Measurements from ENCODE around the gene DAZAP1. TPM values are rescaled to one million over a fixed set of nuclear protein-coding genes. Genes with fewer than 3 reads are reported as not detected.

The DAZAP1 gene
- total RNA-seq, 2 donors from 2014 or later = 154 to 179 TPM

- no peaks in the 10 kb centered on the region for H3K9me3 Mint-ChIP-seq
- no peak overlapping the region for H3K27ac Mint-ChIP-seq
- no peaks in the 10 kb centered on the region for H3K9me3 ChIP-seq (ENCODE audit: control insufficient read depth, low read length)
- H3K4me1 ChIP-seq (ENCODE audit: control insufficient read depth, insufficient read depth, low read length) = no peaks in the 10 kb centered on the region
- no peaks in the 10 kb centered on the region for H3K27me3 ChIP-seq (ENCODE audit: control insufficient read depth, insufficient read depth, low read length, poor library complexity, severe bottlenecking)
- H3K27me3 Mint-ChIP-seq (ENCODE audit: insufficient read depth) = no peaks in the 10 kb centered on the region
- H3K36me3 ChIP-seq (ENCODE audit: control insufficient read depth, insufficient read depth, low read length) = peaks cover 46% of the 10 kb centered on the region
- no peak for TF ChIP-seq CTCF (conservative IDR thresholded peaks at IDR 0.05)
- H3K4me1 Mint-ChIP-seq = no peaks in the 10 kb centered on the region
- H3K36me3 Mint-ChIP-seq (ENCODE audit: low read depth) = peaks cover 34% of the 10 kb centered on the region
- H3K4me3 Mint-ChIP-seq = no peak overlapping the region
- DNase-seq = no peak
- 96% methylated on average over 34 to 47 of the region's 47 CpGs for WGBS, 2 experiments (ENCODE audit: insufficient coverage in 1 of 2, insufficient read length in 1 of 2)
- no peak overlapping the region for H3K27ac ChIP-seq (ENCODE audit: low read depth, low read length)
- H3K9ac ChIP-seq (ENCODE audit: extremely low read depth, low read length, poor library complexity, severe bottlenecking) = no peak overlapping the region
- no peak overlapping the region for H3K4me3 ChIP-seq (ENCODE audit: low read length)
Observed at GRCh38 chr19:1433119-1434039, 26.0 kb downstream of the DAZAP1 start.

GRCh38 chr19:1434040-1434366 is 26.6 kb downstream of the DAZAP1 start:
- peaks cover 42% of the 10 kb centered on the region for H3K36me3 ChIP-seq (ENCODE audit: control insufficient read depth, insufficient read depth, low read length)
- peaks cover 32% of the 10 kb centered on the region for H3K36me3 Mint-ChIP-seq (ENCODE audit: low read depth)
- no peaks in the 10 kb centered on the region for H3K9me3 ChIP-seq (ENCODE audit: control insufficient read depth, low read length)
- no peaks in the 10 kb centered on the region for H3K4me1 ChIP-seq (ENCODE audit: control insufficient read depth, insufficient read depth, low read length)
- no peak overlapping the region for H3K27ac Mint-ChIP-seq
- H3K4me1 Mint-ChIP-seq = no peaks in the 10 kb centered on the region
- H3K4me3 ChIP-seq (ENCODE audit: low read length) = no peak overlapping the region
- no peaks in the 10 kb centered on the region for H3K27me3 Mint-ChIP-seq (ENCODE audit: insufficient read depth)
- no peak overlapping the region for H3K27ac ChIP-seq (ENCODE audit: low read depth, low read length)
- no peak for TF ChIP-seq CTCF (conservative IDR thresholded peaks at IDR 0.05)
- 96 to 98% methylated on average over 13 to 17 of the region's 17 CpGs for WGBS, 2 experiments (ENCODE audit: insufficient coverage in 1 of 2, insufficient read length in 1 of 2)
- no peaks in the 10 kb centered on the region for H3K9me3 Mint-ChIP-seq
- no peak for DNase-seq
- no peaks in the 10 kb centered on the region for H3K27me3 ChIP-seq (ENCODE audit: control insufficient read depth, insufficient read depth, low read length, poor library complexity, severe bottlenecking)
- no peak overlapping the region for H3K9ac ChIP-seq (ENCODE audit: extremely low read depth, low read length, poor library complexity, severe bottlenecking)
- no peak overlapping the region for H3K4me3 Mint-ChIP-seq

GRCh38 chr19:1434577-1435060 is 27.2 kb downstream of the DAZAP1 start:
- no peak for TF ChIP-seq CTCF (conservative IDR thresholded peaks at IDR 0.05)
- H3K36me3 Mint-ChIP-seq (ENCODE audit: low read depth) = peaks cover 36% of the 10 kb centered on the region
- H3K4me1 Mint-ChIP-seq = peaks cover 3% of the 10 kb centered on the region
- no peaks in the 10 kb centered on the region for H3K27me3 Mint-ChIP-seq (ENCODE audit: insufficient read depth)
- H3K27ac ChIP-seq (ENCODE audit: low read depth, low read length) = no peak overlapping the region
- no peak overlapping the region for H3K4me3 ChIP-seq (ENCODE audit: low read length)
- no peaks in the 10 kb centered on the region for H3K9me3 ChIP-seq (ENCODE audit: control insufficient read depth, low read length)
- H3K36me3 ChIP-seq (ENCODE audit: control insufficient read depth, insufficient read depth, low read length) = peaks cover 42% of the 10 kb centered on the region
- H3K4me1 ChIP-seq (ENCODE audit: control insufficient read depth, insufficient read depth, low read length) = no peaks in the 10 kb centered on the region
- no peaks in the 10 kb centered on the region for H3K27me3 ChIP-seq (ENCODE audit: control insufficient read depth, insufficient read depth, low read length, poor library complexity, severe bottlenecking)
- no peak overlapping the region for H3K9ac ChIP-seq (ENCODE audit: extremely low read depth, low read length, poor library complexity, severe bottlenecking)
- H3K9me3 Mint-ChIP-seq = no peaks in the 10 kb centered on the region
- WGBS, 2 experiments (ENCODE audit: insufficient coverage in 1 of 2, insufficient read length in 1 of 2) = 96 to 97% methylated on average over 34 to 39 of the region's 39 CpGs
- no peak overlapping the region for H3K27ac Mint-ChIP-seq
- no peak overlapping the region for H3K4me3 Mint-ChIP-seq
- DNase-seq = no peak

All from endodermal cell (in vitro differentiated cells).